Measurements from ENCODE around the gene ANKRD36.
A peak's percentile ranks its signal among the peaks of the same experiment; 100 is the strongest.
"Not testable (repeated sequence)": the region's sequence is repeated elsewhere in the genome, so short reads cannot be mapped to it uniquely, and the experiment has no call there.

The ANKRD36 gene

GRCh38 chr2:97113050-97113881 is at the start of gene ANKRD36:
ANKRD36 (plus strand) TSS chr2:97113153; CDS start chr2:97113740, 587 bp downstream.
- DNase-seq (ENCODE audit: extremely low read depth, low read depth): peak; percentile 12
- TF ChIP-seq CTCF (IDR thresholded peaks at IDR 0.05; ENCODE audit: low read depth, low read length, missing control alignments): peak; percentile 49
- peak within 1 kb of the TSS; percentile 55 for H3K4me3 ChIP-seq (replicated peaks; ENCODE audit: low read depth, low read length)

- not testable (repeated sequence) for DNase-seq (ENCODE audit: extremely low read depth, low read depth); H3K4me3 ChIP-seq (replicated peaks; ENCODE audit: low read depth, low read length)
Measured at GRCh38 chr2:97066030-97066429, 46.9 kb upstream of the ANKRD36 start.

- no peak overlapping the region for H3K4me3 ChIP-seq (replicated peaks; ENCODE audit: low read depth, low read length)
- TF ChIP-seq CTCF (IDR thresholded peaks at IDR 0.05; ENCODE audit: low read depth, low read length, missing control alignments): no peak
- DNase-seq (ENCODE audit: extremely low read depth, low read depth): no peak
Measured at GRCh38 chr2:97067279-97068004, 45.5 kb upstream of the ANKRD36 start.

DNA sequence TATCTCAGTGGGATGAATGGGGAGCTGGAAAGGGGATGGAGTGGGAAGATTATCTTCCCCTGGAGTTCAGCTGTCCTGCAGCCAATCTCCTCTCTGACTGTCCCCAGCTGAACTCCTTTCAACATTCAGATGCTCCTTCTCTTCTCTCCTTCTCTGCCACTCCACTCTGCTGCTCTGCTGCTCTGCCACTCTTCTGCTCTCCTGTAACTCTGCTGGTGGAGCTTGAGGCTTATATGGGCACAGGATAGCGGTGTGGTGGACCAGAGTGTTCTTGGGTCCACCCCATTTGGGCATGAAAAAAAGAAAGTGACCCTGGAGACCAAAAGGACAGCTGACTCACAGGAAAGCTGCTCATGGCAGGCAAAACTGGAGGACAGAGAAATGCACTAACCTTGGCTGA is 44.9 kb upstream of the ANKRD36 start:
- TF ChIP-seq CTCF (IDR thresholded peaks at IDR 0.05; ENCODE audit: low read depth, low read length, missing control alignments): no peak
- no peak overlapping the region for H3K4me3 ChIP-seq (replicated peaks; ENCODE audit: low read depth, low read length)
- DNase-seq (ENCODE audit: extremely low read depth, low read depth): no peak

- H3K4me3 ChIP-seq (replicated peaks; ENCODE audit: low read depth, low read length); DNase-seq (ENCODE audit: extremely low read depth, low read depth): not testable (repeated sequence)
Measured at GRCh38 chr2:97068722-97069121, 44.2 kb upstream of the ANKRD36 start.

- H3K4me3 ChIP-seq (replicated peaks; ENCODE audit: low read depth, low read length); DNase-seq (ENCODE audit: extremely low read depth, low read depth): not testable (repeated sequence)
Measured at GRCh38 chr2:97070915-97071314, 42.0 kb upstream of the ANKRD36 start.

DNA sequence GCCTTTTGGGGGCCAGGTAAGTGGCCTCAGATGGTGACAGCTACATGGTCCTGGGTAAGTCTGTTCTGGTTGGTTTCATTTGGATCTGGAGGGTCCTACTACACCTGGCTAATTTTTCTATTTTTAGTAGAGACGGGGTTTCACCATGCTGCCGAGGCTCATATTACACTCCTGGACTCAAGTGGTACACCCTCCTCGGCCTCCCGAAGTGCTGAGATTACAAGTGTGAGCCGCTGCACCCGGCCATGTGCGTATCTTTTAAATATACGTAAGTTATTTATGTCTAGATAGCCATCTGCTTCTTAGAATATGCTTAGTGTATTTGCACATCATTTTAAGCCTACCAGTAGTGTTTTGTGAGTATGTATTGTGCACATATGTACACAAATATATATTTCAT is 35.7 kb upstream of the ANKRD36 start:
- not testable (repeated sequence) for DNase-seq (ENCODE audit: extremely low read depth, low read depth)

DNA sequence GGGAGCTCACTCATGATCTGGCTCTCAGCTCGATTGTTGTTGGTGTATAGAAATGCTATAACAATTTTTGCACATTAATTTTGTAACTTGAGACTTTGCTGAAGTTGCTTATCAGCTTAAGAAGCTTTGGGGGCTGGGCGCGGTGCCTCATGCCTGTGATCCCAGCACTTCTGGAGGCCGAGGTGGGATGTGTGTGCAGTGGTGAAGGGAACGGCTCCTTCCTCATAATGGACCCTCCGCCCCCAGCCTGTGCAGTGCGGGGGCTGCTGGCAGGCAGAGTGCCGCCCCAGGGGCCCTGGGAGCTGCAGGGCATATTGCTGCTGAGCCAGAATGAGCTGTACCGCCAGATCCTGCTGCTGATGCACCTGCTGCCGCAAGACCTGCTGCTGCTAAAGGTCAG is 32.1 kb upstream of the ANKRD36 start:
- not testable (repeated sequence) for DNase-seq (ENCODE audit: extremely low read depth, low read depth); H3K4me3 ChIP-seq (replicated peaks; ENCODE audit: low read depth, low read length)

More for the DNA sequence above, 35.7 kb upstream of the ANKRD36 start:
- H3K4me3 ChIP-seq (replicated peaks; ENCODE audit: low read depth, low read length): not testable (repeated sequence)

DNA sequence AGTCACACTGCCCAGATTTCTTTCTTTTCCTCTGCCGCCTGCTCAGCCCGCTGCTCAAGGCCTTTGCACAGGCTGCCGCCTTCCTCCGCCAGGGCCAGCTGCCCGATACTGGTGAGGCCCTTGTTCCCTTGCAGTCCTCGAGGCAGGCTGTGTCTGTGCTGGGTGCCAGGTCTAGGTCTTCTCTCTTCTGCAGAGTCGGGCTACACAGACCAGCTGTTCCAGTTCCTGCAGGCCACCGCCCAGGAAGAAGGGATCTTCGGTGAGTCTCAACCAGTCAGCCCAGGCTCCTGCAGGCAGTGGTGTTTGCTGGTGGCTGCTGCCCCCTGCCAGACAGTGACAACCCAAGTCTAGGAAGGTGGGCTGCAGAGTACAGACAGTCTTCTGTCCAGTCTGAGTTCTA is 30.7 kb upstream of the ANKRD36 start:
- not testable (repeated sequence) for DNase-seq (ENCODE audit: extremely low read depth, low read depth); H3K4me3 ChIP-seq (replicated peaks; ENCODE audit: low read depth, low read length)

DNA sequence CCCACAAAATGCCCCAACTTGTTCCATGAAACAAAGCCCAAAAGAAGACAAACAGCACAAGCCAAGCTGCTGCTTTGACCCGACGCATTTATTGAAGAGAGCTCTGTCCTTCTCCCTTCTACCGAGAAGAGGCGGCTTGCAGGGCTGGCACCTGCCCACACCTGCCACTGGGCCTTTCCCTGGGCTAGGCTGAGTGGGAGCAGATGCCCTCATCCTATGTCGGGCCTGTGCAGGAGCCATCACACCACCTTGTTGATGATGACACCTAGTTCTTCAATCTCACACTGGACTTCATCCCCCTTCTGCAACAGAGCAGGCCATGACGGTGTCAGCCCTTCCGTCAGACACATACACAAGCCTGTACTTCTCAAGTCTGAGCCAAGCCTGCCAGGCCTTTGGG is 29.4 kb upstream of the ANKRD36 start:
- not testable (repeated sequence) for H3K4me3 ChIP-seq (replicated peaks; ENCODE audit: low read depth, low read length); DNase-seq (ENCODE audit: extremely low read depth, low read depth)

DNA sequence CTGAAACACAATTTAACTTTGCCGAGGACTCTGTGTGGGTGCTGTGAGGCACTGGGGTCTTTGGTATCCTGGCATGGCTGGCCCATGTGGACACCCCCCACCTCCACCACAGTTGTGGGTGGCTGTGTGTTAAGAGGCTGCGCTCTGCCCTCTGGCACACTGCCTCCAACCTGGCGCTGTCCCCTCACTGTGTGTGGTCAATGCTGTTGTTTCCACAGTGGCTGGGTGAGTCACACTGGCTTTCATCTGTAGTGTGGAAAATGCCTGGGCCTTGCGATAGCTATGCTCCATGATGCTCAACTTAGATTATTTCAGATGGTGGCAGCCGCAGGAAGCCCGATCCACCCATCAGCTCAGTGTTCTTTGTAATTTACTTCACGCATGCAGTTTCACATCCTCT is 27.9 kb upstream of the ANKRD36 start:
- not testable (repeated sequence) for DNase-seq (ENCODE audit: extremely low read depth, low read depth); H3K4me3 ChIP-seq (replicated peaks; ENCODE audit: low read depth, low read length)

DNA sequence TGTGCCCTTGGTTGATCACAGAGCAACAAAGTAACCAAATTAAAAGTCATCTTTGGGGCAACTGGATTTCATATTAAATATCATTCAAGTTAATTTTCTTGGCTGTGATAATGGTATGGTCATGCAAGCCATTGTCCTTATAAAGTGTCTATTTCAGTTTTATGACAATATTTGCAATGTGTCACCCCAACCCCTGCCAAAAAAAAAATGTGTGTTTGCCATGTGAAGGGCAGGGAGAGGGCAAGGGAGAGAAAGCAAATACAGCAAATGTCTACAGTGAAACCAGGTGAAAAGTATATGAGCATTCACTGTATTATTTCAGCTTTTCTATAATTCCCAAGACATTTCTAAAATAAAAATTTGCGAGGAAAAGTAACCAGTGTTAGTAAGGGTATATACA is 24.2 kb upstream of the ANKRD36 start:
- not testable (repeated sequence) for H3K4me3 ChIP-seq (replicated peaks; ENCODE audit: low read depth, low read length); DNase-seq (ENCODE audit: extremely low read depth, low read depth)

DNA sequence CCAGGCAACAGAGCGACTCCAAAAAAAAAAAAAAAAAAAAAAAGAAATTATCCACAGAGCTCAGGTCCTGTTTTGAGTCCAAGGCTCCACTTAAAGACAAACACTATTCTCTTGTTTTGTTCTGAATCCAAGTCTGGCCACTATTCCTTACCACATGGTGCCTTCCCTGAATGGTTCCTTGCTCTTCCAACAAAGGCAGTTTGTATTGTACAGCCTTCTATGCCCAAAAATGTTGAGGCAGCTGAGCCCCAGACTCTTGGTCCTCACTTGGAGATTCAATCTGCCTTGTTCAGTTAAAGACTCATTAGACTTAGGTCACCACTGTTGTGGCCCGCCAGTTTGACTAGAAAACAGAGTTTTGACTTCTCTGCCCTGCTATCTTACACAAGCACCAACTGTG is 20.0 kb upstream of the ANKRD36 start:
- not testable (repeated sequence) for H3K4me3 ChIP-seq (replicated peaks; ENCODE audit: low read depth, low read length); DNase-seq (ENCODE audit: extremely low read depth, low read depth)

GRCh38 chr2:97093983-97094771 is 18.8 kb upstream of the ANKRD36 start:
- H3K4me3 ChIP-seq (replicated peaks; ENCODE audit: low read depth, low read length): peak overlapping the region; percentile 30
- not testable (repeated sequence) for DNase-seq (ENCODE audit: extremely low read depth, low read depth)

Measured in HFF-Myc (cell line).